HG02642 (cell line): ENCODE results near the gene FOXN3.
"Not testable (repeated sequence)": the region's sequence is repeated elsewhere in the genome, so short reads cannot be mapped to it uniquely, and the experiment has no call there.

Experiments used
- ATAC-seq: cut with Tn5 transposase; IDR thresholded peaks from one replicate; pipeline ENCODE4 v1.9.1; 2021; ENCODE audit warnings: mild to moderate bottlenecking; ENCODE audit not compliant: unreplicated experiment, poor library complexity

FOXN3 gene

GRCh38 chr14:89310211-89310610 lies 106.8 kb downstream of the FOXN3 start:
- ATAC-seq = no peak

GRCh38 chr14:89309670-89310177 lies 107.3 kb downstream of the FOXN3 start:
- ATAC-seq = no peak

- peak; percentile 39 for ATAC-seq
Observed at GRCh38 chr14:89308232-89308959, 108.6 kb downstream of the FOXN3 start.

DNA sequence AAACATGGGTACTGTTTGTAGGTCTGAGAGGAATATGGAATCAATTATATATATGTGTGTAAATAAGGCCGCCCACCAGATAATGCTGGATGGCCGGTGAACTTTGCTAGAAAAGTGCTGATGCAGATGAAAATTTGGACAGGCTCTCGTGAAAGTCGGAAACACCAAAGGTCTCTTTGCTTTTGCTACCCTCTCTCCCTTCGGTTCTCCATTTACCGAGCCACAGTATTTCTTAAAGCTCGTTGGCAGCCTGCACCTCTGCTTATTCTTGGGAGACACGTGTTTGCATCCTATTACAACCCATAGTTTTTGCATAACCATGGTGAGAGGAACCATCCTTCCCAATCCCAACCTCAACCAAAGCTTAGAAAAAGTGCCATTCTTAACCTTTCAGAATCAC lies 109.6 kb downstream of the FOXN3 start:
- ATAC-seq = no peak

GRCh38 chr14:89304972-89305703 lies 111.9 kb downstream of the FOXN3 start:
- peak; percentile 46 for ATAC-seq

- ATAC-seq = no peak
Observed at GRCh38 chr14:89304561-89304960, 112.5 kb downstream of the FOXN3 start.

DNA sequence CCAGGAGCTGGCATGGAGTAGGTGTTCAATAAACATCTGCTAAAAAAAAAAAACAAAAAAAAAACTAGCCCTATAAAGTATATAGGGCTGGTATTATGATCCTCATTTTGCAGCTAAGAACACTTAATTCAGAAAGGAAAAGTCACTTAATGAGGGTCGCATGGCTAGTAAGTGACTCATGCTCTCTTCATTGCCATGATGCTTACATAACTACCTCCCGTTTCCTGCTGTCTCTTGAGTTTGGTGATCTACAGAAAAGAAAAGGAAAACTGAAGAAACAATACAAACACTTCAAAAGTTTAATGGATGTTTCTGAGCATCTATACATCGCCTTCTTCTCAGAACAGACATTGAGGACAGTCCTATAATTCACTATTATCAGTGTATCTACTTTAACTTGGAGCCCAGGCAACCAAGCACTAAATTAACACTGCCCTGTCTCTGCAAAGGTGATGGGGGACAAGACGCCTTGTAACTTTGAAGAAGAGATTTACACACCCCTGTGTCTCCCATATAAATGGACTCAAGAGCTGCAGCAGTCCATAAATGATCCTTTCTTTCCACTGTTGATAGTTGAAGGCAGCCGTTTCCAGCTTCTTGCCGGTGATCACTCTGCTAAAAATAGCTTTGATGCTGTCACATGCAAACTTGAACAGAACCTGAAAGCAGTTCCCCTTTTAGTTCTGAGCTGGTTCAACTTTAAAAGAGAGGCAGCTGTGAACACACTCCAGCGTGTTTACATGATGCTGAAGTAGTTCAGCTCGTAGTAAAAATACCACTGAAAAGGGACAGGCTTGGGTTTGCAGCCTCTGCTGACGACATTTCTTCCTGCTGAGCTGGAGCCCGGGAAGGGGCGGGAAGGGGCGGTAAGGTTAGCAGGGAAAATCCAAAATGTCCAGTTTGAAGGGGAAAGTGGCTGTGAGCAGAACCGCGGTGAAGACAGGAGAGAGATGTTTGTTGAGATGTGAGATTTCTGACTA lies 113.3 kb downstream of the FOXN3 start:
- peak; percentile 62 for ATAC-seq

DNA sequence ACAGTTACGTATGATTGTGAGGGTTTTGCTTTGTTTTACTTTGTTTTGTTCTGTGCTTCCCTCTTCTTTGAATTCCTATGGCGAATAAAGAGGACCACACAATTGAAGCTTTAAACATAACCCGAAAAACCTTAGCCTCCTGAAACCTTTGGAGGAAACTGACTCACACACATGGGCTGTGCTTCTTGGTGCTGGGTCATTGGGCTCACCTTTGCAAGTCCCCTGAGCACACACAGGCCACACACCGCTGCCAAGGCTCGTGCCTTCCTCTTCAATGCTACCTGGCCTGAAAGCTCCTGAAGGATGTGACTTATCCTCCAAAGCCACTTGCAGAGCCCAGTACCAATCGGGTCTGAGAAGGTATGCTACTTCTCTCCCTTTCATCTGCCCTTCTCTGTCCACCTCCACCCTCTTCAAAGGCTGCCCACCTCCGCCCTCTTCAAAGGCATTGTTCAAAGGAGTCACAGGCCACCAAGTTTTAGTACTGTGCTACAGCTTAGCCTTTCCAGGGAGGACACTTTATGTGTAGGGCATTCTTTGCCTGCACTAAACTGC lies 114.6 kb downstream of the FOXN3 start:
- ATAC-seq = no peak

GRCh38 chr14:89299587-89299986 lies 117.4 kb downstream of the FOXN3 start:
- ATAC-seq = no peak

- ATAC-seq = no peak
Observed at GRCh38 chr14:89298056-89298834, 118.8 kb downstream of the FOXN3 start.

GRCh38 chr14:89296281-89296745 lies 120.7 kb downstream of the FOXN3 start:
- no peak for ATAC-seq

- ATAC-seq = no peak
Observed at GRCh38 chr14:89294872-89295271, 122.2 kb downstream of the FOXN3 start.

GRCh38 chr14:89294469-89294868 lies 122.6 kb downstream of the FOXN3 start:
- ATAC-seq = not testable (repeated sequence)

- ATAC-seq = no peak
Observed at GRCh38 chr14:89294060-89294459, 123.0 kb downstream of the FOXN3 start.

DNA sequence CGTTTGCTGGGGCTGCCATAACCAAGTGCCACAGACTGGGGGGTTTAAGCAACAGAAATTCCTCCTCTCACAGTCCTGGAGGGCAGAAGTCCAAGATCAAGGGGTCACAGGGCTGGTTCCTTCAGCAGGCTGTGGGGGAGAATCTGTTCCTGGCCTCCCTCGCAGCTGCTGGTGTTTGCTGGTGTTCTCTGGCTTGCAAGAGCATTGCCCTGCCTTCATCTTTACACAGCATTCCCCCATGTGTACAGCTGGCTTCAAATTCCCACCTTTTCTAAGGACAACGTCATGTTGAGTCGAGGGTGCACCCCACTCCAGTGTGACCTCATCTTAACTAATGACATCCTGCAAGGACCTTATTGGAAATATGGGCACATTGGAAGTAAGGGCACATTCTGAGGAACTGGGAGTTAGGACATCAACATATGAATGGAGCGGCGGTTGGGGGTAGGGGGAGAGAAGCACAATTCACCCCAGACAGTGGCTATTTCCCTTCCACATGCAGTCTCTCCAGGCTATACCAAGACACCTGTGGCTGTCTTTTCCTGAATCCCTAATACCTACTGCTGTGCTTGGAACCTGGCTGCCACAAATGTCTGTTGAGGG lies 123.6 kb downstream of the FOXN3 start:
- no peak for ATAC-seq

GRCh38 chr14:89292579-89293313 lies 124.3 kb downstream of the FOXN3 start:
- no peak for ATAC-seq

DNA sequence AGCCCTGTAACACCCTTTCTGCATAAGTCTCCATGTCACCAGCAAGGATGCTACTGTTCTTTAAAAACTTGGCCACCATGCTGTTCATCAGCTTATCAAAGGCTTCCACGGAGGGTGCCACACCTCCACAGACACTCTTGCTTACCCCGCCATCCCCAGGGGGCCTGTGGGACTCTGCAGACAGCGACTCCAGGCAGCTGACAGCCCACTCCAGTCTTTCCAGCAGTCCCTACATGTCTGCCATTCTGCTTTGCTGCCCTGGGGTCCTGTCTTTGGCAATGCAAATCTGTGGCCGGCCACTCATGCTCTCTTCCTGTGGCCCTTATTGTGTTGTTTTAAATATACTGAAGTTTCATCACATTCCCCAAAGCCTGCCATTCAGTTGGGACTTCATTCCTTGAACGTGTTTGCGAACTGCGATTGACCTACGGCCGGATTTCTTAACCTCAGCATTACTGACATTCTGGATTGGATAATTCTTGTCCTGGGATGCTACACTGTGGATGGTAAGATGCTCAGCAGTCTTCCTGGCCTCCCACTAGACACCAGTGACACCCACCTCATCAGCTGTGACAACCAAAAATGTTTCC lies 125.6 kb downstream of the FOXN3 start:
- no peak for ATAC-seq

DNA sequence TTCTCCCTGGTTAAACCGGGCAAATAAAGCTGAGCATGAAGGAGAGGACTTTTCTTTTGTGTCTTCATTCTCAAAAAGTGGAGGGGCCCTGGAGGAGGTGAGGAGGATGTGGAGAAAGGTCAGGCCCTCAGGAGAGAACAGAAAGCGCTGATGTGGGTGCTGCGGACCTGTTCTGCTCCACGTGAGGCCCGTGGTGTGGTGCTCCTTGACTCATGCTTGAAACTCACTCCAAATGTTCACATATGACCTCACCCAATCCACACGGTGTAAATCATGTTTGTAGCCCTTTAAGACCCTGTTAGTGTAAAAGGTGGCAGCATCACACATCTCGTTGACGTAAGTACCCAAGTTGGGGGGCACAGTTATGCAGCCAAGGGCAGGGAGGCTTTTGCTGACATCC lies 126.2 kb downstream of the FOXN3 start:
- ATAC-seq = no peak
